Measurements from ENCODE around the gene KRT38.
"Not testable (repeated sequence)": the region's sequence is repeated elsewhere in the genome, so short reads cannot be mapped to it uniquely, and the experiment has no call there.

The KRT38 gene

DNA sequence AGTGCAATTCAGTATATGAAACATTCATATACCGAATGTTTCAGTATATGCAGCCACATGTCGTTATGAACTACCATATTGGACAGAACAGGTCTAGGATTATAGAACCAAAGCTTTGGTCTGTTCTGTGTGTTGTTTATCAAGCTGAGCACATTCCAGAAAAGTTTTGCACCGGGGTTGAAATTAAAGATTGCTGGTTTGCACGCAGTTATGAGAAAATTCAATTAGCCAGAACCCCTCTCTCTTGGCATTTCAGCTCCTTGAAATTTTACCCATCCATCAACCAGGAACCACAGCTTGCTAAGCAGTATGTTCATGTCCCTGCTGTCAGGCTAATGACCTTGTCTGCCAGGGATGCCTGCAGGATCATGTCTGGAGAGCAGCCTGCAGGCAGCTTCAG lies 16.9 kb upstream of the KRT38 start:
- DNase-seq: no peak

DNA sequence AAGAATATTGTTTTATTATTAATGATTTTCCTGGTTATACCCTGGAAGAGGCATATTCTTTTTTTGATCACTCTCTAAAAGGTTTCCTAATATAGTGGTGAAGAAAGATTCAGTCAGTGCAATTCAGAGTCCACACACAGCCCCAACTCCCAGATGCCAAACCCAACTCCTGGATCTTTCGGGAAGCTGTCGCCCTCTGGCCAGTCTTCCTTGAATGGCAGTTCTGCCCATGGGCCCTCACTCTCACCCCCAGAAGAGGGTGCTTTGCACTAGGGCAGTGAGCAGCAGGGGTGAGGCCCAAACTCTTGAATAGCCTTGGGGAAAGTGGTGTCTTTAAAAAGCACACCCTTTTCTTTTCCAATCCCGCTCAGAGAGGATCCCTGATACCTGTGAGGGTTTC lies 15.4 kb upstream of the KRT38 start:
- DNase-seq: no peak

DNA sequence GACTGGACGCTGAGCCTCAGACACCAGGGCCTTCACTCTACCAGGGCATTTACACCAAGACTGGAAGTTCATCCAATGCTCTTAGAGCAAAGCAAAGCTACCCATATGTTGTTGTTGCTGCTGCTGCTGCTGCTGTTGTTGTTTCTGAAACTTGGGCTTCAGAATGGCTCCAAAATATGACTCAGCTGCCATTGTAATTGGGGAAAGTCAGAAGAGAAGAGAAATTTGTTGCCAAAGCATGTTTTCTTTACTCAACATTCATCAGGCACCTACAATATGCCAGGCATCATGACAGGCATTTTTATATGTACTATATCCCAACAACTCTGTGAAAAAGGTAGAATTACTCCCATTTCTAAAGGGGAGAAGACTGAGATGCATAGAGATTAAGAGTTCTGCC lies 14.5 kb upstream of the KRT38 start:
- no peak for DNase-seq

DNA sequence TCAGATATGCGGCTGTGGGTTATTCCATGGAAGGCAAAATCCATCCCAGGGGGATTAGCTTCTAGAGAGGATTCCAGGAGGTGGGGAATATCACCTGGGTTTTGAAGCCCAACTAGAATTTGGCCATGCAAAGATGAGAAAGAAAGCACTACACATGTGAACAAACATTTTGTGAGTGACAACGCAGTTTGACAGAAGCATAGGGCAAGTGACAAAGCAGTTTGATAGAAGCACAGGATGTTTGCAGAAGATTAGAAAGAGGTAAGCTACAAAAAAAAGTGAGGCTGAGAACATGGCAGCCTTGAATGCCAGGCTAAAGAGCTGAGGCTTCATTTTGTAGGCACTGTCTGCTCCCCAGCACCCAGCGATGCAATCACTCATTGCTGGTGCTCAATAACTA lies 12.3 kb upstream of the KRT38 start:
- DNase-seq: no peak

DNA sequence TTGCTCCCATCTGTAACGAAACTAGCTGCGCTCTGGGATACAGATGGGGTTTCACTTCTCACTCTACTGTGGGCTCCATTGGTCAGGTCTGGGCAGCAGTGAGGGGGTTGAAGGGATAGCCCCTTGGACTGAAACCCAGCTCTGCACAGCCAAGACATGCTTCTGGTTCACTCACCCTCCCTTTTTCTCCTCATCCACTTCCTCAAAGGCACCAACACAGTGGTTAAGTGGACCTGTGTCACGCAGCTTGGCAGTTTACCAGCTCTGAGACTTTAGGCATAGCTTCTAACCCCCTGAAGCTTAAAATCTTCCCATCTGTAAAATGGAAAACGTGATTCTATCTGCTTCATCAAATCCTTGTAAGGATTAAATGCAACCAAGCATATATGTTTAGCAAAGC lies 11.5 kb upstream of the KRT38 start:
- no peak for DNase-seq

DNA sequence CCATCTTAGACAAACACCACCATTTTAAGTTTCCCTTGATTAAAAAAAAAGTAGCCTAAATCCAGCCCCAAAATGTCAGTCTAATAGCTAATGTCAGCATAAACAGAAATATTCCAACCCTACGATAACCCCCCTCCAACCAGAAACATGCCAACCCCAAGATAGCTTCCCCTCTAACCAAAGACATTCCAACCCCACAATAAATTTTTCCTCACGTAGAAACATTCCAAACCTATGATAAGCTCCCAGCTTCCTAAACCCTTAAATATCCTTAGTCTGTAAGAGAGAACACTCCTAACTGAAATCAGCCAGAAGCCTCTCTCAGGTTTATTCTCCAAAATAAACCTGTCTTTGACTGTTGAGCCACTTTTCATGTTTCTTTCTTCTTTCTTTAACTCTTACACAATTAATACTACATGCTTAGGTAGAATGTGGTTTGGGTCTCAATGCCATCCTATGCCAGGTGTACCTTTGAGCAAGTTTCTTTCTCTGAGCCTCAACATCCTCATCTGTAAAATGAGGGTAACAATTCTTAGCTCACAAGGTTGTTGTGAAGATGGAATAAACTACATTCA lies 10.5 kb upstream of the KRT38 start:
- no peak for DNase-seq

DNA sequence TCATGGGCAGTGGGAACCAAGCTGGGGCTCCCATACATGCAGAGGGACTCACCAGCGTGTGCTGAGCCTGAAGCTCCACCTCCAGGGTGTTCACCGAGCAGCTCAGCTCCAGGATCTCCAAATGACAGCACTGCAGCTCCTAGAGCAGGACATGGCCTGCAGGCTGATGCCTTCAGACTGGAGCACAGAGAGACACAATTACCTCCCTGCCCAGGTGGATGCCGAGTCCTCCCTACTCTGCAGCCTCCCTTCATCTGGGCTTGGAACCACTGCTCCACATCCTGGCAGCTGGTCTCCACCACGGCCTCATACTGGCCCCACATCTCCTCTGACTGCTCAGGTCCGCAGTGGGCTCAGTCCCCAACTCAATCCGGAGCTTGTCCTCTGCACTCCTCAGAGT lies 8.2 kb upstream of the KRT38 start:
- DNase-seq: no peak

DNA sequence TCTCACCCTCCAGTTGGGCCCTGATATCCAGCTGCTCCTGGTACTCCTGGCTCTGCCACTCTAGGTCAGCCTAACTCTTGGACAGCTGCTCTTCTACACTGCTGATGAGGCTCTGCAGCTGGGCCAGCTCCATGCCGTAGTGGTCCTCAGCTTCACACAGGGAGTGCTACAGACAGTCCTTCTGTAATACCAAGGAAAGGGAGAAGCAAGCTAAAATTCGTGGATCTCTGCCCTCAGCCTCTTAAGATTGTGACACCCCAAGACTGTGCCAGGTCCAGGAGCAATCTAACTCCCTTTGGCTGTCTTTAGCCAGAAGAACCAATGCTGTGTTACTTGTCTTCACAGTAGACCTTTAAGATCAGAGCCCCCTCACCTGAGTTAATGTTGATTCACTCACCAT lies 7.7 kb upstream of the KRT38 start:
- no peak for DNase-seq

DNA sequence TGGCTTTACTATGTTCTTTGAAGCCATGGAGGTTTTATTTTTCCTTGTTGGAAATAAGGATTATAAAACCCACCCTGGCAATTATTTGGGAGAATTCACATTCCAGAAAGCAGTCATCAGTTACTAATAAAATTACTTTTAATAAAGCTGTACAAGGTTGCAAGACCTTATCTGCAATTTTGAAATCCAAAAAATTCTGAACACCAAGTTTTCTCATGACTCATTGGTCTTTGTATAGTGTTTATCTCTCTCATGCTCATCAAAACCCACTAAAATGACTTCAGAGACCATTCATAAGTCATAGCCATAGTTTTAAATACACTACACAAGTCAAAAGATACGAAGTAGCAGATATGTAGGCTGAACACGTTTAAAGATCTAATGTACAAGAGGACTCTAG lies 6.0 kb upstream of the KRT38 start:
- DNase-seq: no peak

DNA sequence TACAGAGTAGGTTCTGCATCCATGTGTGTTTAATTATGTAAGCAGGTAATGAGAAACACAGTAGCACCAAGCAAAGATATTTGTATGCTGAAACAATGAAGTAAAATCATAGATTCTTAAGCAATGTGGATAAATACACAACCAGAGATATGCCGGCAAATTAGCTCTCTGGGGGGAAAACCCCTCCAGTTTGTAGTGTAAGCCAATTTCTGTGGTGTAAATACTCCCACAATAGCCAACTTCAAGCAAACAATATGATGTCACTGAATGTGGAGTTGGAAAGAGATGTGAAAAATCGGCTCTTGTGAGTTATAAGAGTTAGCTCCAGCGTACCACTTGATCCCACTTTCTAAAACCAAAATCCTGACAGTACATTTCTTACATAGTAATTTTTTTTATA lies 3.9 kb upstream of the KRT38 start:
- no peak for DNase-seq

DNA sequence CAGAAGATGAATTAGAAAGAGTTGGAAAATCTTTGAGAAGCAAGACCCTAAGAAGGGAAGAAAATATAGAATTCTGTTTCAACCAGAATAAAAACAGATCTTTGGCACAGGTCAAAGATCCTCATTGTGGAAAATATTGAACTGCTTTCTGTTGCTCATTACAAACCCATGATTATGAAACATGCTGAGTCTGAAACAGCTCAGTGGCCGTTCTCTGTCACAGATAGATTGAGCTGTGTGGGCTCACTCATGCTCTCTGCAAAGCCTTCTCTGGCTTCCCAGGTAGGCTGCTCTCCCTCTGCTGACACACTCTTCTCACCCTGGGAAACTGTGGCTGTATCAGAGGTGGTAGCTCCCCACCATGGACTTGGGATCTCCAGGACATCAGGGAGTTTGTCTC lies 3.4 kb upstream of the KRT38 start:
- DNase-seq: no peak

DNA sequence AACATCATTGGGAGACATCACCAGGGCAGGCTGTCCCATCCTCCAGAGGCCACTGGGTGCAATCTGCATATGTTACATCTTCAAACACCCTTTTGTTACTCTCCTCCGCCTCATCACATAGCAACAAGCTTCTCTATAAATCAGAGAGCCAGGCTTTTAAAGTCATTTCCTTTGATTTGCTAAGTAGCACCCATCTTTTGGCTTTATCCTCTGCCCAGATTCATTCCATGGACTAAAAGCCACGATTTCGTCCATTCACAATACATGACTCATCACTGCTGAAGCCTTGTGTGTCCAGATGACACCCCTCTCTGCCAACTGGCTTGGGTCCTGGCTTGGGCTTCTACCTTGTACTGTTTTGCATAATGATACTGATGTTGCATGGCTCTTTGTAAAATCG lies 2.0 kb upstream of the KRT38 start:
- DNase-seq: no peak

DNA sequence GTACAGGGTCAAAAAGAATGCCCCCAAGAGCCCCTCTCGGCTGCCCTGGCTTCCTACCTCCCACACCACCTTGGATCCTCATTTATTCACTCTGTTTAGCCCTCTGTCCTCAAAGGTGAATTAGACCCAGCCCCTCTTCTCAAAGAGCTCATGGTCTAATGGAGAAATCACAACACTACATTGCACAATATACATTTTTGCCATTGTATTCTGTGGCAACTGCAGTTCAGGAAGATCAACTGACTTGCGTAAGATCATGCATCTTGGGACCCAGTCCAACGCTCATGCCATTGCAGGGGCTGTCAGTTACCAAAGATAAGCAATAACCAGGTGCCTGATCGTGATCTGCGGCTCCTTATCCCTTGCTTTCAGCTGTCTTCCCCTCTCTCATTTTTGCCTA lies 1.4 kb downstream of the KRT38 start:
- no peak for DNase-seq

DNA sequence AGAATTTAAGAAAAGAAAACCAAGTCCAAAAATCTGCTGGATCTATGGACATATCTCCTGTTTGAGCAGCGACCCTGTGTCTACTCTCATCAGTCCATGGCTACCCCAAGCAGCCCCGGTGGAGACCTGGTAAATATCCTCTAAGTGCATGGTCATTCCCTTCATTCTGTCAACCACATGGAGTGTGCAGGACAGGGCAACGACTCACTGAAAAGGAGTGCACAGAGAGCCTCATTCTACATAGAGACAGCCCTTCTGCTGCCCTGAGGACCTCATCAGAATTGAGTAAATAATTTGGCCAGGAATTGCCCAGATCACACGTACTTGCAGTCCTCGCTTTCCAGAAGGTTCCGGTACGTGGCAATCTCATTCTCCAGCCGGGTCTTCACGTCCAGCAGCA lies 3.0 kb downstream of the KRT38 start:
- DNase-seq: no peak

DNA sequence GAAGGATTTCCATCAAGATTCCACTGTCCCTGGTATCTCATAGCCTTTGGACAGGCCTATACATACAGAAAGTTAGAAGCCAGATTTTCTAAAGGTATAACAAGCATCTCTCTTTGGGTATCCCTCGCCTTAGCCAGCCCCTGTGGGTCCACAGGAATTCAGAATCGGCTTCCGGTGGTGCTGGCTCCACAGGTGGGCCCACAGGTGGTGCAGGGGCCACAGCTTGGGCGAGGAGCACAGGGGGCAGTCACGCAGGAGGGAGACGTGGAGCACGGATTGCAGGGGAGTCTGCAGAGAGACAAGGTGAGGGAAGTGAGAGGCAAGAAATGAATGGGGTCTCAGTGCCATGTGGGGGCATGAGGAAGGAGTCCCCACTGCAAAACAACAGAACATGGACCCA lies 3.5 kb downstream of the KRT38 start:
- DNase-seq: no peak

DNA sequence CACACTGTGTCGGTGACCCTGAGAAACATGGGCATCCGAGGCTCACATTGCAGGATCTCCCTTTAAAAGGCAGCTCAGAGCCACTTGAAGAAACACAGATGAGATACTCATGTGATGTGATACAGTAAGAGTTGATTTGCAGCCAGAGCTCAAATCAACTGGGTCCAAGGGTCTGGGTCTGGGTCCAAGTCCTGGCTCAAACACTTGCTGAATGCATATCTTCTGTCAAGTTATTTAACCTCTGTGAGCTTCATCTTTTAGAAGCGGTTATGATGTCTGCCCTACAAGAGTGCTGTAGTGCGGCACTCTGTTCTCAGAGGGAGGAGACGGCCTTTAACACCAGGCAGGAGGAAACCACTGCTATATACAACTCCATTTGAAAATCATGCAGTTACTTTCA lies 6.4 kb downstream of the KRT38 start:
- no peak for DNase-seq

DNA sequence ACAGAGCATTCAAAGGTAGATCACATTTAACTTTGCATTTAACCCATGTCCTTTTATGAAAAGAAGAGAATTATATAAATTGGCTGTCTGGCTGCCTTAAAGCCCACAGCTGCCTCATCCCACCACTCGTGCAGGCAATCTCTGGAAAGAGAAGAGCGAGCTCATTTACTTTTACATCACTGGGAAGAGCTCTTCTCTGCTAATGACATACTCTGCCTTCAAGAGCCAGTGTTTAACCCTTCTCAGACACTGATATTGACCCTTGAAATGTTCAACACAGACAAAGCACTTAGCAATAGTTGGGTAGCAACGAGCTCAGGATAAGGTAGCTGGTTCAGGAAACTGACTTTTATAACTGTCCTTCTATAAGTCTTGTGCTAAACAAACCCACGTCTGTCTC lies 6.8 kb downstream of the KRT38 start:
- DNase-seq: no peak

DNA sequence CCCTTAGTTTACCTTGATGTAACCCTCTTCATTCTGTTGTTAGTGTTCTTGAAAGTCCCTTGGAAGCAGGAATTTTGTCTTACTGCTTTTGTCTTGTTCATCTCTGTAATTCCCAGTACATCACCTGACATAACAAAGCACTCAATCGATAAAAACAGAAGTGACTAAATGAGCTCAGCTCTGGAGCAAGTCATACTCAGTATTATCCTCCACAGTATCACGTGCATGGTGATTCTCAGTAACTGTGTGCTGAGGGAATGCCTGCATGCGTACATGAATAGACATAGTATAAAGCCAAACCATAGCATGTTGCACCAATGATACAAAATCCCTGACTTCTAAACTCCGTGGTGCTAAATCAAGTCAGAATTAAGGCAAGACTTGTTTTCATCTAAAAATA lies 7.2 kb downstream of the KRT38 start:
- no peak for DNase-seq

DNA sequence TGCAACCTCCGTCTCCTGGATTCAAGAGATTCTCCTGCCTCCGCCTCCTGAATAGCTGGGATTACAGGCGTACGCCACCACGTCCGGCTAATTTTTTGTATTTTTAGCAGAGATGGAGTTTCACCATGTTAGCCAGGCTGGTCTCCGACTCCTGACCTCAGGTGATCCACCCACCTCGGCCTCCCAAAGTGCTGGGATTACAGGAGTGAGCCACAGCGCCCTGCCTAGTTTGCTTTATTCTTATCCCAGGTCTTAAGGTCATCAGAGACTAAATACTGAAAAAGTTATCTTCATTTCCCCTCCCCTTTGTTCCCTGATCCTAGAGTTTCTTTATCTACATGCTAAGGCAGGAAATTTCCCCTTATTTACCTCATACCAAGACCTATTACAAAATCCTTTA lies 10.4 kb downstream of the KRT38 start:
- not testable (repeated sequence) for DNase-seq

DNA sequence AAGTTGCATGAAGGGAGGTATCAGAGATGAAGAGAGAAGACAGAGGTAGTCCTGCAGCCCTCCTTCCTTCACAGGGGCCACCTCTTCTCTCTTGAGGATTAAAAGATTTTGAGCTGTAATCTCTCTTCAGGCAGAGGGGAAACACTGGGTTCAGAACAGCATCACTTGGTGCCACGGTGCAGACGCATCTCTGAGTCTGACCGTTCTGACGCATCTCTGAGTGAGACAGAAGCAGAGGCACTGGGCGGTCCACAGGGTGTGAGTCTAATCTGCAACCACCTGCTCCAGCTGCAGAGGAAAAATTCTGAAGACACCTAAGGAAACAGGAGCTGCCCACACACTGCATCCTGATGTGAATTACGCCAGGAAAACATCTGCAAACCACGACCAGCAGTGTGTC lies 11.1 kb downstream of the KRT38 start:
- no peak for DNase-seq

DNA sequence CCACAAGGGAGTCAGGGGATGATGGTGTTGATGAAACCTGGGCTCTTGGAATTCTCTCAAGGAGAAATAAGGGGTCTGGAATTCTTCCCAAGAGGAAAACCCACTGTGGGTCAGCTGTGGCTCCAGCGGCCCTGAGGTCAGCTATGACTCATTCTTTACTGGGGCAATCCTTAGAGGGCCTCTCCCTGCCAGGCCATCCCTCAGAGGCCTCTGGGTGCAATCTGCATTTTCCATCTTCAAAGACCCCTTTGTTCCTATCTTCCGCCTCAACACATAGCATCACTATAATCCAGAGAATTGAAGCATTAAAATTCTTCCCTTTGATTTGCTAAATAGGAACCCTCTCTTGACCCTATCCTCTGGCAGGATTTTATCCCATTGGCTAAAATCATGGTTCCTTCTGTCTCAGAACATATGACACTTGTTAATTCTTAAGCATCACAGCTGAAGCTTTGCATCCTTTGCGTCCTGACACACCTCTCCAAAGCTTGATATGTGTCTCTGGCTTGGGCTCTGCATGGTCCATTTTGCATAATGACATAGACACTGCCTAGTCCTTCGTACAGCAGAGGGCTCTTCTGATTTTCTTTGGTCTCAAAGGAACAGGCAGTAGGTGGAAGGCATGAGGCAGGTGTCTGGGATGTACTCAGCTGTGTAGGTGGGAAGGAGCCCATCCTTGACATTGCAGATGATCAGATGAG lies 12.0 kb downstream of the KRT38 start:
- DNase-seq: no peak

DNA sequence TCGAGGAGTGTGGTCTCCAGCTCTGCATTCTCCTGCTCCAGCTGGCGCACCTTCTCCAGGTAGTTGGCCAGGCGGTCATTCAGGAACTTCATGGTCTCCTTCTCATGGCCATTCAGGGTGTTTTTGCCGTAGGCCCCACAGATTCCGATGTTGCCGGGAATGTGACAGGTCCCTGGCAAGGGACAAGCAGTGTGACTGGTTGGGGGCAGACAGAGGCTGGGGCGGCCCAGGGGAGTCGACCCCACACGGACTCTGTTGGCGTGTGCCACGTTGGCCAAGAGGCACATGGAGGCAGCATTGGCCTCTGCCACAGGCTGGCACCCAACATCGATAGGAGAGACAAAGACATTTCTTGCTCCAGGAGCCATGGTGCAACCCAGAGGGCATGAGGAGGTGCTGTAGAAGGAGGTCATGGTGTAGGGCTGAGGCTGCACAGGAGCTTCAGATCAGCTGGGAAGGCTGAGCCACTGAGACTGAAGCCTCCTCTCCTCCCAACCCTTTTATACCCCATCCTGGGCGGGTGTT lies 16.6 kb downstream of the KRT38 start, which contains the start of gene KRT37:
Gene KRT37, minus strand, starts transcription at position 475 of the 525 bp plus-strand sequence. Its CDS starts 62 bp downstream, at position 413.
- no peak for DNase-seq

DNA sequence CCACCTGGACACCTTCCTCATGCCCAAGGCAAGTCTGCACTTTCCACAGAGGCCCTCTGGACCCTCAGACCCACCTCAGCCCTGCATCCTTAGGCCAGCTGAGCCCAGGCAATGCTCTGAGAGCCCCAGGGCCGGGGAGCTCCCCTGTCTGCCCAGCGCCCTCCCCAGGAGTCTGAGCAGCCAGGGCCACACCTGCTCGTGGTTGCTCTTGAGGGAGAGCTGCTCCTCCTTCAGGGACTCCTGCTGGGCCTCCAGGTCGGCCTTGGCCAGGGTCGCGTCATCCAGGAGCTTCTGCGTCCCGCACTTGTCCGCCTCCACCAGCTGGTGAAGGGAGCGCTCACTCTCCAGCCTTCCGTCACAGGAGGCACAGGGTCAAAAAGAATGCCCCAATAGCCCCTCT lies 18.2 kb downstream of the KRT38 start:
- DNase-seq: not testable (repeated sequence)

DNA sequence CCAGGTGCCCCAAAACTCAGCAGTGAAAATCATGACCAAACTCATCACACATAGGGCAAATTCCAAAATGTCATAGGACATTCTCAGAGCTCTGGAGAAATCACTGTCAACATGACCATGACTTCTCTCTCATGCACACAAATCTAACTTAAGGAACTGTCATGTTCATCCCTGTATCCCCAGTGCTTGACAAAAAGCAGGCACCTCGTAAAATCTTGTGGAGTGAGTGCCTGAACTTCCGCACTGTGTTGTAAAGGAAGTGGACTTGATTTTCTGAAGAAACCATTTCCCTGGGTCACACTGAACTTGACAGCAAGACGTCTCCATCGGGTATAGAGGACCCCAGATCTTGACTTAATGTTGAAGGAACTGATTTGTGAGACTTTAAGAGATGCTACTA lies 19.2 kb downstream of the KRT38 start:
- no peak for DNase-seq

DNA sequence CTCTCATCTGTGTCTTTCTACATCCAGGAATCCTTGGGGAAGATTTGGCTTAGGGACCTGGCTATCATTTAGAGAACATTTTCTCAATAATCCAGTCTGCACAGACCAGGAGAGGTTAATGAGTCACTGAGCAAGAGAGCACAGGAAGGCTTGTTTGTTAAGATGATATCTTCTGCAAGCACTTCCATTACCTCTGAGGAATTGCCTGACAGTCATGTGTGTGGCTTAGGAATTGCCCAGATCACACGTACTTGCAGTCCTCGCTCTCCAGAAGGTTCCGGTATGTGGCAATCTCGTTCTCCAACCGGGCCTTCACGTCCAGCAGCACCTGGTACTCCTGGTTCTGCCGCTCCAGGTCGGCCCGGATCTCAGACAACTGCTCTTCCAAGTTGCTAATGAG lies 19.7 kb downstream of the KRT38 start:
- DNase-seq: no peak

Data from activated T-cell treated with anti-CD3 and anti-CD28 coated beads, Interleukin-2, amount 50 U/mL, for 48 hours (primary cell).